IPS DF 19.7 (cell line): ENCODE results near the gene AQP3.
"Not testable (repeated sequence)": the region's sequence is repeated elsewhere in the genome, so short reads cannot be mapped to it uniquely, and the experiment has no call there.

ENCODE experiments used
- DNase-seq: peaks from one replicate; pipeline ENCODE4 v3.0.0-alpha.2; 2013; ENCODE audit warnings: low read depth, low spot score

AQP3 gene

DNA sequence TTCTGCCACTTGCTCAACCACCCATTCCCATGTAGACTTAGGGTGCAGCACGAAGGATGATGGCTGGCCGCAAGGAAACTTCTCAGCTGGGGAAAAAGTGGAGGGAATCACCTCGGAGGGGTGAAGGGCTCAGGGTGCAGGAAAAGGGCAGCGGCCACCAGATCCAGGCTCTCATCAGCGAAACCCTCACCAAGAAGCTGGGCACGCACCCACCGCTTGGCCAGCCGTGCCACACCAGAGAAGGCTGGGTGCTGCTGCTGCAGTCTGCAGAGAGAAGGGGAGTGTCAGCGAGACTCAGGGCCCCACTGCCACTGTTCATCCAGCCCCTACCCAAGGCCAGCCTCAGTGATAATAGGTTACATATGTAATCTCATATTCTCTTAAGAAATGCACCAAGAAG, 17.7 kb upstream of the AQP3 start:
- no peak for DNase-seq

GRCh38 chr9:33464045-33464636, 16.7 kb upstream of the AQP3 start:
- no peak for DNase-seq

- DNase-seq: no peak
These were observed 15.8 kb upstream of the AQP3 start for GRCh38 chr9:33463151-33463550.

DNA sequence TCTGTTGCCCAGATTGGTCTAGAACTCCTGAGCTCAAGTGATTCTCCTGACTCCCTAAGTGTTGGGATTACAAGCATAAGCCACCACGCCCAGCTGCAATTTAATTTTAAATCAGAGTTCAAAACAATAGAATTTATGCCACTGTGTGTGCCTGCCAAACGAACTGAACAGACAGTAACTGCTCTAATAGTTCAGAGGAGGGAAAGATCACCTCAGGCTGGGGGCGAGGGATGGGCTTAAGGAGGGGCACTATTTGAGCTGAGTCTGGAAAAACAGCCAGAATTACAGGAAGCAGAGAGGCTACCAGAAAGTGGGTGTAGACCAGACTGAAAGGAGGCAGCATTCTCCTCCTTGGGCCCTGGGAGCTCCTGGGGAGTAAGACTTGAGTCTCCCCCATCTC, 14.1 kb upstream of the AQP3 start:
- no peak for DNase-seq

- no peak for DNase-seq
These were observed 13.5 kb upstream of the AQP3 start for GRCh38 chr9:33460854-33461253.

DNA sequence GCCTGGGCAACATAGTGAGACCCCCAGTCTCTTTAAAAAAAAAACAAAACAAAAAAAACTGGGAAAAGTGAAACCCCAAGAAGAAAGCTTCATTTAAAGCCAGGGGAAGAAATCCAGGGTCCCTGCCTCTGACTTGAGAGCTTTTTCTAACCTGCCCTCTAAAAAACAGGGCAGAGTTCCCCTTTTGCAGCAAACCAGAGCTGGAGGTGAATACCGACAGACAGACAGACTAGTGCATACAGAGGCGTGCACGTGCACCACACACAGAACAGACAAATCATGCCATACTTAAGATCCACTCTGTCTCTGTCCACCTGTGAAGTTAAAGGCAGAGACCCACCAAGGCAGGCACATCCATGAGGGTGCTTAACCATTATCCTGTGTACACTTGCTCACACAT, 11.7 kb upstream of the AQP3 start:
- no peak for DNase-seq

DNA sequence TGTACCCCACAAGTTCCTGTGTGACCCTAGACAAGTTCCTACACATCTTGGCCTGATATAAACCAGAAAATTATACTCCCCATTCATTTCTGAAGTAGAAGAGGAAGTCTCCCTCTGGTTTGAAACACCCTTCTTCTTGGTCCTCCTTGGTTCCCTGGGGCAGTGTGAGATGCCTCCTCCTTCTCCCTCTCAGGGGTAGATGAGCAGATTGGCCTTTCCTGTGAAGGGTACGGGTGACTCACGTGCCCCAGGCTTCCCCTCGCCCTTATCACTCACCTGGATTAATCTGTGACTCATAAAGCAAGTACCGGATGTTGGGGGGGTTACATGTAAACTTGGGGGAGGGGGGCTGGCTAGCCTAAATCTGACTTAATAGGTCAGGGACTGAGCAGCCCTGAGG, 11.1 kb upstream of the AQP3 start:
- DNase-seq: no peak

- no peak for DNase-seq
These were observed 8.6 kb upstream of the AQP3 start for GRCh38 chr9:33455945-33456344.

DNA sequence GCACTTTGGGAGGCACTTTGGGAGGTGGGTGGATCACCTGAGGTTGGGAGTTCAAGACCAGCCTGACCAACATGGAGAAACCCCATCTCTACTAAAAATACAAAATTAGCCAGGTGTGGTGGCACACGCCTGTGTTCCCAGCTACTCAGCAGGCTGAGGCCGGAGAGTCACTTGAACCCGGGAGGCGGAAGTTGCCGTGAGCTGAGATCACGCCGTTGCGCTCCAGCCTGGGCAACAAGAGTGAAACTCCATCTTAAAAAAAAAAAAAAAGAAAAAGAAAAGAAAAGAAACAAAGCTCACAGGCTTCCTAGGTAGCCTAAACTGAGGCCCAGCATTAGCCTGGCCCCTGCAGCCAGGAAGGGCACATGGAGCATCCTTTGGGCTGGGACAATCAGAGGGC, 8.1 kb upstream of the AQP3 start:
- not testable (repeated sequence) for DNase-seq

- DNase-seq: not testable (repeated sequence)
These were observed 7.3 kb upstream of the AQP3 start for GRCh38 chr9:33454661-33455026.

DNA sequence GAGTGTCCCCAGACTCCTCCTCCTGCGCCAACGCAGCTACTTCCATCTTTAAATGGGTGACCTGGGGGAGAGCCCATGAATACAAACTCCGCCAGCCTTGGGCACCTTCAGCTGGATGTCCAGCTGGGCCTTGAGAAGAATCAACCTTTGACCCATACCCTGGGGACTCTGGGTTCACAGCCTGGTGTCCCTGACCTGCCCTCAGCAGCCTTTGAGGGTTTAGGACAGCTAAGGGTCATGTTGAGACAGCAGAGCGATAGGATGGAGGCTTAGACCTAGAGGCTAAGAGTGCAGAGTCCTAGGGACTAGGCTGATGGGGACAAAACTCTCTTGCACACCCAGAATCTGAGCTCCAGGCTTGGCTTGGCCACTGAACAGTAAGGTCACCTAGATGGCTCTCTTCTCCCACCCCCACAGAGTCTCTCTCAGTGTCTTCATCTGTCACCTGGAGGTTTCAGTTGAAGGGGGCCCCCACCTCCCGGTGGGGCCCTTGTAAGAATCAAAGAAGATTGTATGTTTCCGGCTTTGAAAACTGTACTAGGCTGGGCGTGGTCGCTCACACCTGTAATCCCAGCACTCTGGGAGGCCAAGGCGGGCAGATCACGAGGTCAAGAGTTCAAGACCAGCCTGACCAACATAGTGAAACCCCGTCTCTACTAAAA, 6.7 kb upstream of the AQP3 start:
- DNase-seq: no peak

DNA sequence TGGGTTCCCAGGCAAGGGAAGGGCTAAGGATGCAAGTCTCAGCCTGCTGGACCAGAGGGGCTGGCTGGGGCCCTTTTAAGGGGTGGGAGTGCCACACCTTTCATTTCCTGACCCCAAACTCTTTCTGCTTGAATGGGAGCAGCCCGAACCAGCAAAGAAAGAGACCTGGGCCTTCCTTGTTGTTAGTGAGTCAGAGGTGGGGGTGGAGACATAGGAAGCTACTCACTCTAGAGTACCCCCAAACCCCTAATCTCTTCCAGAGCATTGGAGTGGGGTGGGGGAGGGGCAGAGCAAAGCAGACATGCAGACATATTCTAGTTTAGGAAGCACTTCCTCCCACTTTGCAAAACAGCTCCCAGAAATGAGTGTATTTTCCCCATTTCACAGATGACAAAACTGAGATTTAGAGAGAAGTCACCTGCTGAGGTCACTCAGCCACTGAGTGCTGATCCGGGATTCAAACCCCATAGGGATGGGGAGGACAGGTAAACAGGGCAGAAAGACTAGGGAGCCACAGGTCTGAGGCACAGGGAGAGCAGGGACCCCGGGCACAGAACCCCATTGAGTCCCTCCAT, 6.0 kb upstream of the AQP3 start:
- no peak for DNase-seq

DNA sequence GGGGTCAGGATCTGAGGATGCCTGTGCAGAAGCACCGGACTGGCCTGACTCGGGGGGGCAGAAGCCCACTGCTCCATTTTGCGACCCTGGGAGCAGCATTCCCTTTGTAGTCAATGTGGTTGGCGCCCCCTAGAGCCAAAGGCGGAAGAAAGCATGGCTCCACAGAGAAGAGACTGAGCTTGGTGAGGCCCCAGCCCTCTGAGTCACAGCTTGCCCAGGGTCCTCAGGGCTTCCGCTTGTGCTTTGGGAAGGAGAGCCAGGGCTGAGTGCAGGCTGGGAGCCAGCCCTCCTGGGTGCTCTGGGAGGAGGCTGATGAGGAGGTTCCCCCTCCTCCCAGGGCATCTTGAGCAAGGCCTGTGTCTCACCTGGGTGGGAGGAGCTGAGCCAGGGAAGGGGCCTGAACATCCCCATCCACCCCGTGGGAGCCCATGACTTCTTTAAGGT, 5.5 kb upstream of the AQP3 start:
- DNase-seq: peak; percentile 59

- no peak for DNase-seq
These were observed 3.3 kb upstream of the AQP3 start for GRCh38 chr9:33450621-33451146.

DNA sequence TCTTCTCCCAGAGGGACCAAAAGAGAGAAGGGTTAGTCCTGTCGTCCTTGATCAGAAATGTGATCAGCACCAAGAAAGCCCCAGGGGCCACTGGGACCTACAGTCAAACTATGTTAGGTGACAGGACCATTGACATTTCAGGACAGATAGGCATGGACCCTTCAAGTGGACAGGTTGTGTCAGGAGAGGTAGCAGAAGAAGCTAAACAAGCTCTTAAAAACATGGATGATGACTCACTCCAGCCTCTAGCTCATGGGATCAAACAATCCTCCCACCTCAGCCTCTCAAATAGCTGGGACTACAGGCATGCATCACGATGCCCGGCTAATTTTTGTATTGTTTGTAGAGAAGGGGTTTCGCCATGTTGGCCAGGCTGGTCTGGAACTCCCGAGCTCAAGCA, 2.3 kb upstream of the AQP3 start:
- DNase-seq: no peak

DNA sequence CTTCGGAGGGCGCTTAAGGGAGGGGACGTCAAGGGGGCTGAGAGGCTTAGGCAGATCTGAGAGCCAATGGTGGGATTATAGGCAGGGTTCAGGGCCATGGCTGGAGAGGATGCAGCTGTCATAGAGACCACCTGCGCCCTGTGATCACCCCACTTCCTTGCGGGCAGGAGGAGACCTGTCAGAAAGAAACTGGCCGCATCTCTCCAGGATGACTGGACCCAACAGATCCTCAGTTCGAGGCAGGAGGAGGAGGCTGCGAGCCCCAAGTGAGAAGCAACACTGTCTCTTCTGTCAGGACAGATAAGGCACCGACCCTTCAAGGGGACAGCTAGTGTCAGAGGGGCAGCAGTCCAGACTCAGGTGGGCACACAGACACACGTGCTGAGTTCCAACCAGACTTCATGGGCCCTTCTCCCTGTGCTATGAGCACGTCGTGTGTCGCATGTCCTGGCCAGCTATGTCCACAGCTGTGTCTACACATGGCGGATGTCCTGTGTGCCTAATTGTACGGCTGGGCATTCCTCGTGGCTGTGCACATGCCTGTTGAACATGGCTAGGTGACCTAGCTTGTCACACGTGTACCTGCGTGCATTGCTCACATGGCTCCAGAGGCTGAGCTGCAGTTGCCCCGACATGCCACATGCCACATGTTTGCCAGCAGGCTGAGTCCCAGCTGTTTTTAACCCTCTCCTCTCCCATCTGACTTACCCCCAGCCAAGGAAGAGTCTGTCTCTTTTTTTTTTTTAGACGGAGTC, 583 bp upstream of the AQP3 start:
- DNase-seq: no peak

GRCh38 chr9:33446240-33446945, 1.0 kb downstream of the AQP3 start:
- DNase-seq: no peak

DNA sequence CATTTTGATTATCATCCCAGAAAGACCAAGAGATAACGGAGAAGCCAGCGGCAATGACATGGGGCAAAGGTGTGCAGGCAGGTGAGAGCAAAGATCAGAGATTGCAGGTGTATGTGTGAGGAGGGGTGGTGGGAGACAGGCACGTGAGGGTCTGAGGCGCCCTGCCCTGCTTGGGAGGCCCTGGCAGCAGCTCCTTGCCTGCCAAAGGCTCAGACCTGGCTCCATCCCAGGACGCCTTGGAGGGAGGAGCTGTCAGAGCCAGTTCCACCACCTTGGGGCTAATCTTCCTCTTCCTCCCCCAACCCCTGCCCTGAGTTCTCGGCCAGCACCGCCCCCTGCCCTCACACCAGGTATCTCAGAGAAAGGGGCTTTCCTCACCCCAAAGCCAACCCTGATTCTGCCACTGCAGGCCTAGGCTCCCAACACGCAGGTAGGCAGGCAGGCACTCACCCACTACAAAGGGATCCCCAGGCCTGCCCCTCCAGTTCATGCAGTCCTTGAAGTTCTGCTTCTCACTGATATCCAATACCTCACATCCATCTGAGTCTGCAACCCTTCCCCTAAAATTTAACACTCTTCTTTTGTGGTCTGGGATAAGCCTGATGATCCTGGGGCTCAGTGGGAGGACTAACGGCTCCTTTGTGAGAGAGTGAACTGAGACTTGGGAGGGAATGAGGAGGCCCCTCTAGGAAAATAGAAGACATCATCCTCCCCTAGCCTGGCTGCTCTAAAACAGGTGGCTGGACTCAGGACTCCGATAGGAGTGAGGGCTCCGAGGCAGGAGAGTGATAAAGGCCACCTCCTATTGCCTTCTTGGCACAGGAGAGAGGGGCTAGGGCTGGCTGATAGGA, 1.8 kb downstream of the AQP3 start:
- DNase-seq: no peak

- DNase-seq: no peak
These were observed 3.8 kb downstream of the AQP3 start for GRCh38 chr9:33443464-33444154.

DNA sequence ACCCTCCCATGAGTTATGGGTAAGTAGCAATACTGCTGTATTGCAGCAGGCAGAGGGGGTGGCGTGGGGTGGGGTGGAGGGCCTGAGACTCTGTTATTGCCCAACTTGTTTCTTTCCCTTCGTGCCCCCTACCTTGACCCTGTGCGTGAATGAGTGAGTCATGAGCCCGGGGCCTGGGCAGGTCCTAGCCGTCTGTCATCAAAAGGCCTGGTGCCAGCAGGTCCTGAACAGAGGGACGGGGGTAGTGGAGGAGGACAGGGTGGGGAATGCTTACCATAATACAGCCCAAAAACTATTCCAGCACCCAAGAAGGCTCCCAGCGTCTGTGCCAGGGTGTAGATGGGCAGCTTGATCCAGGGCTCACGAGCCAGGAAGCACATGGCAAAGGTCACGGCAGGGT, 4.3 kb downstream of the AQP3 start:
- no peak for DNase-seq
